SIG-M5 treated with dmso at 0.1 percent for 504 hours (cell line): ENCODE data around the gene DNM2.
"Not testable (repeated sequence)": the region's sequence is repeated elsewhere in the genome, so short reads cannot be mapped to it uniquely, and the experiment has no call there.

Experiments used
- DNase-seq: peaks from one replicate; lab custom pipeline; 2025; ENCODE audit not compliant: unreplicated experiment; lab: John Stamatoyannopoulos, UW

Gene DNM2

GRCh38 chr19:10724573-10725071 is 6.7 kb downstream of the DNM2 start:
- DNase-seq = no peak

- DNase-seq = no peak
These were observed 7.5 kb downstream of the DNM2 start for GRCh38 chr19:10725415-10725814.

GRCh38 chr19:10726268-10726667 is 8.4 kb downstream of the DNM2 start:
- DNase-seq = no peak

- no peak for DNase-seq
These were observed 9.9 kb downstream of the DNM2 start for GRCh38 chr19:10727685-10728201.

GRCh38 chr19:10729411-10729810 is 11.5 kb downstream of the DNM2 start:
- no peak for DNase-seq

- no peak for DNase-seq
These were observed 13.1 kb downstream of the DNM2 start for GRCh38 chr19:10730932-10731331.

- DNase-seq = no peak
These were observed 17.9 kb downstream of the DNM2 start for GRCh38 chr19:10735741-10736140.

- no peak for DNase-seq
These were observed 18.3 kb downstream of the DNM2 start for GRCh38 chr19:10736189-10736588.

GRCh38 chr19:10736916-10737551 is 19.2 kb downstream of the DNM2 start:
- DNase-seq = no peak

GRCh38 chr19:10737722-10738121 is 19.8 kb downstream of the DNM2 start:
- DNase-seq = no peak

GRCh38 chr19:10740798-10741197 is 22.9 kb downstream of the DNM2 start:
- DNase-seq = no peak

- DNase-seq = no peak
These were observed 24.6 kb downstream of the DNM2 start for GRCh38 chr19:10742476-10742875.

GRCh38 chr19:10744253-10744798 is 26.4 kb downstream of the DNM2 start:
- DNase-seq = peak; percentile 26

GRCh38 chr19:10744801-10745293 is 27.0 kb downstream of the DNM2 start:
- DNase-seq = no peak

- not testable (repeated sequence) for DNase-seq
These were observed 28.6 kb downstream of the DNM2 start for GRCh38 chr19:10746437-10746836.

- DNase-seq = no peak
These were observed 29.4 kb downstream of the DNM2 start for GRCh38 chr19:10747271-10747670.

GRCh38 chr19:10747674-10748073 is 29.8 kb downstream of the DNM2 start:
- DNase-seq = no peak

GRCh38 chr19:10748195-10748926 is 30.5 kb downstream of the DNM2 start:
- no peak for DNase-seq

- peak; percentile 7 for DNase-seq
These were observed 31.1 kb downstream of the DNM2 start for GRCh38 chr19:10748927-10749434.

- DNase-seq = no peak
These were observed 31.8 kb downstream of the DNM2 start for GRCh38 chr19:10749435-10750384.
